HepG2 (cell line): ENCODE measurements around the gene LUC7L2. TPM values are rescaled to one million over a fixed set of nuclear protein-coding genes. Genes with fewer than 3 reads are reported as not detected.

Experiments
- HOXA9 ChIP-seq: sonication (generic); formaldehyde crosslinking; IDR thresholded peaks from 2 replicates; pipeline ENCODE4 v1.8.1; 2022; ENCODE audit warnings: missing genetic modification reagents, mild to moderate bottlenecking, moderate library complexity, borderline replicate concordance
- KDM5A ChIP-seq: fragments of 200-600 bp; sonication (generic); IDR thresholded peaks from 2 replicates; pipeline ENCODE4 v1.7.0; 2018; ENCODE audit warnings: antibody characterized with exemption, mild to moderate bottlenecking, low read length, borderline replicate concordance
- MEF2D ChIP-seq: sonication (generic); formaldehyde crosslinking; IDR thresholded peaks from 2 replicates; pipeline ENCODE4 v1.5.1; 2020; ENCODE audit warnings: mild to moderate bottlenecking, missing genetic modification reagents
- NR2F6 ChIP-seq, 2 experiments: IDR thresholded peaks; 2 replicates each; pipeline ENCODE4 v1.6.1; 2016; ENCODE audit warnings: antibody characterized with exemption in 1 of 2, mild to moderate bottlenecking in 1 of 2
- NRL ChIP-seq: sonication (generic); formaldehyde crosslinking; IDR thresholded peaks from 2 replicates; pipeline ENCODE4 v1.5.0; 2020; ENCODE audit warnings: missing genetic modification reagents, mild to moderate bottlenecking, moderate library complexity, borderline replicate concordance
- ZNF10 ChIP-seq: sonication (generic); formaldehyde crosslinking; IDR thresholded peaks from 2 replicates; pipeline ENCODE4 v1.4.0; 2020; ENCODE audit warnings: mild to moderate bottlenecking, low read depth, missing genetic modification reagents, borderline replicate concordance
- ZNF30 ChIP-seq: sonication (generic); formaldehyde crosslinking; IDR thresholded peaks from 2 replicates; pipeline ENCODE4 v1.5.0; 2020; ENCODE audit warnings: mild to moderate bottlenecking, missing genetic modification reagents
- ZNF446 ChIP-seq: sonication (generic); formaldehyde crosslinking; IDR thresholded peaks from 2 replicates; pipeline ENCODE4 v1.5.0; 2020; ENCODE audit warnings: mild to moderate bottlenecking, missing genetic modification reagents
- ZNF569 ChIP-seq: sonication (generic); formaldehyde crosslinking; IDR thresholded peaks from 2 replicates; pipeline ENCODE4 v1.5.0; 2020; ENCODE audit warnings: mild to moderate bottlenecking, missing genetic modification reagents, moderate library complexity, borderline replicate concordance
- polyA plus RNA-seq, 8 experiments: library from polyadenylated mRNA; depleted of rRNA in 3 of 8; stranded (reverse) in 7 of 8; unstranded in 1 of 8; fragments of >200 nt; fragmentation: Illumina TruSeq in 4 of 8; extraction: Trizol in 4 of 8; gene quantifications; 2 replicates each; pipeline versions ENCODE4 v1.2.1 to v1.2.3, GENCODE V29; 2011 to 2016; ENCODE audit warnings: low read depth in 4 of 8, missing spikeins in 1 of 8, mixed read lengths in 1 of 8; ENCODE audit not compliant: insufficient read depth in 1 of 8
- total RNA-seq, 5 experiments: library from RNA; depleted of rRNA; stranded (reverse); fragments of >200 nt; fragmentation: Illumina TruSeq; extraction: Trizol; gene quantifications; 2 replicates each; pipeline ENCODE4 v1.2.3, GENCODE V29; 2016; ENCODE audit warnings: low read depth in 1 of 5
- TF ChIP-seq, protein P1 (sequence below): sonication (generic); formaldehyde crosslinking; IDR thresholded peaks from 2 replicates; pipeline ENCODE4 v1.5.1; 2020; ENCODE audit warnings: mild to moderate bottlenecking, missing genetic modification reagents, borderline replicate concordance
- TF ChIP-seq, protein P2 (sequence below): sonication (generic); formaldehyde crosslinking; IDR thresholded peaks from 2 replicates; pipeline ENCODE4 v1.5.1; 2020; ENCODE audit warnings: missing genetic modification reagents, mild to moderate bottlenecking, borderline replicate concordance
- TF ChIP-seq, protein P3 (sequence below): sonication (generic); formaldehyde crosslinking; IDR thresholded peaks from 2 replicates; pipeline ENCODE4 v1.4.0; 2020; ENCODE audit warnings: mild to moderate bottlenecking, low read depth, missing genetic modification reagents

The LUC7L2 gene
- total and polyA plus RNA-seq, 2 of the 13 experiments (the other 11 are each of a cell fraction or from before 2014, with no cell fraction given), result 17.9 to 50.7 TPM

DNA sequence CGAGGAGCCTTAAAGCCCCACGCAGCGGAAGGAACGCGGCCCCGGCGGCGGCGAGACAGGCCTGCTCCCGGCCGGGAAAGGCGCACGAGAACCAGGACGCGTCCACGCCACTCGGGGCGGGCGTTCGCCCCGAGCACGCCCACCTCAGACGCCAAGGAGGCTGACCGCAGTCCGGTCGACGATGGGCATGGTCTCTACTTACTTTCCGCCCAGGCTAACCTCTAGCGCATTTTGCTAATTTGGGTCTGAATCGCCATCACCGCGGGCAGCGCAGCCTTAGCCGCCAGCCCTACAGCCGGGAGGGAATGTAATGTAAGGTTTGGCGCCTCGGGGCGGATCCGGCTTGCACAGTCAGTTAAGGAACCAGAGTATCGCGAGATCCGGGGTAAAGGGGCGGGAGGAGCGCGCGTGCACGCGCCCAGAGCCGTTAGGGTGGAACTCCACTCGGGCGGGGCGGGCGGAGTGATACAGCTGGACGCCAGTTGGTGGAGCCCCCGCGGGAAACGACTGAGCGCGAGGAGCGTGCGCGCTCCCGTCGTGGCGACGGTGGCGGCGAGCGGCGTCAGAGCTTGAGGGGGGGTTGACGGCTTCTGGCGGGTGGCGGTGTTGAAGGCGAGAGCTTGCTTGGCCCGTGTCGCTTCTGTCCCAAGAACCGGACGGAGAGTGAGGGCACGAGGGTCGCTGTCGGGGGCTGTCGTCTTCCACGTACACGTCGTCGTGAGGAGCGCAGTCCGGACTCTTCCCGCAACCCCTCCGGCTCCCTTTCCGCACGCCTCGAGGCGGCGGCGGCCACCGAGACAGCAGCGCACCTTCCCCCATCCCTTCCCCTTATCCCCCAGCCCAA, at the start of gene LUC7L2 (continued):
- TF ChIP-seq, protein P1, sequence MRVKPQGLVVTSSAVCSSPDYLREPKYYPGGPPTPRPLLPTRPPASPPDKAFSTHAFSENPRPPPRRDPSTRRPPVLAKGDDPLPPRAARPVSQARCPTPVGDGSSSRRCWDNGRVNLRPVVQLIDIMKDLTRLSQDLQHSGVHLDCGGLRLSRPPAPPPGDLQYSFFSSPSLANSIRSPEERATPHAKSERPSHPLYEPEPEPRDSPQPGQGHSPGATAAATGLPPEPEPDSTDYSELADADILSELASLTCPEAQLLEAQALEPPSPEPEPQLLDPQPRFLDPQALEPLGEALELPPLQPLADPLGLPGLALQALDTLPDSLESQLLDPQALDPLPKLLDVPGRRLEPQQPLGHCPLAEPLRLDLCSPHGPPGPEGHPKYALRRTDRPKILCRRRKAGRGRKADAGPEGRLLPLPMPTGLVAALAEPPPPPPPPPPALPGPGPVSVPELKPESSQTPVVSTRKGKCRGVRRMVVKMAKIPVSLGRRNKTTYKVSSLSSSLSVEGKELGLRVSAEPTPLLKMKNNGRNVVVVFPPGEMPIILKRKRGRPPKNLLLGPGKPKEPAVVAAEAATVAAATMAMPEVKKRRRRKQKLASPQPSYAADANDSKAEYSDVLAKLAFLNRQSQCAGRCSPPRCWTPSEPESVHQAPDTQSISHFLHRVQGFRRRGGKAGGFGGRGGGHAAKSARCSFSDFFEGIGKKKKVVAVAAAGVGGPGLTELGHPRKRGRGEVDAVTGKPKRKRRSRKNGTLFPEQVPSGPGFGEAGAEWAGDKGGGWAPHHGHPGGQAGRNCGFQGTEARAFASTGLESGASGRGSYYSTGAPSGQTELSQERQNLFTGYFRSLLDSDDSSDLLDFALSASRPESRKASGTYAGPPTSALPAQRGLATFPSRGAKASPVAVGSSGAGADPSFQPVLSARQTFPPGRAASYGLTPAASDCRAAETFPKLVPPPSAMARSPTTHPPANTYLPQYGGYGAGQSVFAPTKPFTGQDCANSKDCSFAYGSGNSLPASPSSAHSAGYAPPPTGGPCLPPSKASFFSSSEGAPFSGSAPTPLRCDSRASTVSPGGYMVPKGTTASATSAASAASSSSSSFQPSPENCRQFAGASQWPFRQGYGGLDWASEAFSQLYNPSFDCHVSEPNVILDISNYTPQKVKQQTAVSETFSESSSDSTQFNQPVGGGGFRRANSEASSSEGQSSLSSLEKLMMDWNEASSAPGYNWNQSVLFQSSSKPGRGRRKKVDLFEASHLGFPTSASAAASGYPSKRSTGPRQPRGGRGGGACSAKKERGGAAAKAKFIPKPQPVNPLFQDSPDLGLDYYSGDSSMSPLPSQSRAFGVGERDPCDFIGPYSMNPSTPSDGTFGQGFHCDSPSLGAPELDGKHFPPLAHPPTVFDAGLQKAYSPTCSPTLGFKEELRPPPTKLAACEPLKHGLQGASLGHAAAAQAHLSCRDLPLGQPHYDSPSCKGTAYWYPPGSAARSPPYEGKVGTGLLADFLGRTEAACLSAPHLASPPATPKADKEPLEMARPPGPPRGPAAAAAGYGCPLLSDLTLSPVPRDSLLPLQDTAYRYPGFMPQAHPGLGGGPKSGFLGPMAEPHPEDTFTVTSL (CRISPR knock-in tag), result no peak
- peak; percentile 49; the same call in 1 of the 2 replicates for TF ChIP-seq ZNF569 (CRISPR knock-in tag)
- peak; percentile 70 for TF ChIP-seq NRL
- TF ChIP-seq, protein P2, sequence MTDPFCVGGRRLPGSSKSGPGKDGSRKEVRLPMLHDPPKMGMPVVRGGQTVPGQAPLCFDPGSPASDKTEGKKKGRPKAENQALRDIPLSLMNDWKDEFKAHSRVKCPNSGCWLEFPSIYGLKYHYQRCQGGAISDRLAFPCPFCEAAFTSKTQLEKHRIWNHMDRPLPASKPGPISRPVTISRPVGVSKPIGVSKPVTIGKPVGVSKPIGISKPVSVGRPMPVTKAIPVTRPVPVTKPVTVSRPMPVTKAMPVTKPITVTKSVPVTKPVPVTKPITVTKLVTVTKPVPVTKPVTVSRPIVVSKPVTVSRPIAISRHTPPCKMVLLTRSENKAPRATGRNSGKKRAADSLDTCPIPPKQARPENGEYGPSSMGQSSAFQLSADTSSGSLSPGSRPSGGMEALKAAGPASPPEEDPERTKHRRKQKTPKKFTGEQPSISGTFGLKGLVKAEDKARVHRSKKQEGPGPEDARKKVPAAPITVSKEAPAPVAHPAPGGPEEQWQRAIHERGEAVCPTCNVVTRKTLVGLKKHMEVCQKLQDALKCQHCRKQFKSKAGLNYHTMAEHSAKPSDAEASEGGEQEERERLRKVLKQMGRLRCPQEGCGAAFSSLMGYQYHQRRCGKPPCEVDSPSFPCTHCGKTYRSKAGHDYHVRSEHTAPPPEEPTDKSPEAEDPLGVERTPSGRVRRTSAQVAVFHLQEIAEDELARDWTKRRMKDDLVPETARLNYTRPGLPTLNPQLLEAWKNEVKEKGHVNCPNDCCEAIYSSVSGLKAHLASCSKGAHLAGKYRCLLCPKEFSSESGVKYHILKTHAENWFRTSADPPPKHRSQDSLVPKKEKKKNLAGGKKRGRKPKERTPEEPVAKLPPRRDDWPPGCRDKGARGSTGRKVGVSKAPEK (CRISPR knock-in tag), result peak; percentile 38; the same call in 1 of the 2 replicates
- TF ChIP-seq ZNF446, result peak; percentile 50; the same call in 1 of the 2 replicates
- TF ChIP-seq MEF2D (CRISPR knock-in tag), result peak; percentile 74
- peak; percentile 8; the same call in 1 of the 2 replicates for TF ChIP-seq KDM5A
- TF ChIP-seq HOXA9, result peak; percentile 94
- TF ChIP-seq, protein P3, sequence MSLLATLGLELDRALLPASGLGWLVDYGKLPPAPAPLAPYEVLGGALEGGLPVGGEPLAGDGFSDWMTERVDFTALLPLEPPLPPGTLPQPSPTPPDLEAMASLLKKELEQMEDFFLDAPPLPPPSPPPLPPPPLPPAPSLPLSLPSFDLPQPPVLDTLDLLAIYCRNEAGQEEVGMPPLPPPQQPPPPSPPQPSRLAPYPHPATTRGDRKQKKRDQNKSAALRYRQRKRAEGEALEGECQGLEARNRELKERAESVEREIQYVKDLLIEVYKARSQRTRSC, result no peak; the same call in 1 of the 2 replicates
- TF ChIP-seq ZNF10 (CRISPR knock-in tag), result no peak
- peak; percentile 73; the same call in 1 of the 2 replicates for TF ChIP-seq ZNF30 (CRISPR knock-in tag)
- TF ChIP-seq NR2F6 (IDR thresholded peaks at IDR 0.05), result no peak
- peak; percentile 32; the same call in 1 of the 2 replicates for TF ChIP-seq NR2F6 (CRISPR knock-in tag; IDR thresholded peaks at IDR 0.05)
